HG02884 (cell line): ENCODE measurements around the gene GRIA1.

Experiments
- ATAC-seq: cut with Tn5 transposase; IDR thresholded peaks from one replicate; pipeline ENCODE4 v1.9.1; 2021; ENCODE audit warnings: mild to moderate bottlenecking, moderate library complexity; ENCODE audit not compliant: unreplicated experiment

The GRIA1 gene

DNA sequence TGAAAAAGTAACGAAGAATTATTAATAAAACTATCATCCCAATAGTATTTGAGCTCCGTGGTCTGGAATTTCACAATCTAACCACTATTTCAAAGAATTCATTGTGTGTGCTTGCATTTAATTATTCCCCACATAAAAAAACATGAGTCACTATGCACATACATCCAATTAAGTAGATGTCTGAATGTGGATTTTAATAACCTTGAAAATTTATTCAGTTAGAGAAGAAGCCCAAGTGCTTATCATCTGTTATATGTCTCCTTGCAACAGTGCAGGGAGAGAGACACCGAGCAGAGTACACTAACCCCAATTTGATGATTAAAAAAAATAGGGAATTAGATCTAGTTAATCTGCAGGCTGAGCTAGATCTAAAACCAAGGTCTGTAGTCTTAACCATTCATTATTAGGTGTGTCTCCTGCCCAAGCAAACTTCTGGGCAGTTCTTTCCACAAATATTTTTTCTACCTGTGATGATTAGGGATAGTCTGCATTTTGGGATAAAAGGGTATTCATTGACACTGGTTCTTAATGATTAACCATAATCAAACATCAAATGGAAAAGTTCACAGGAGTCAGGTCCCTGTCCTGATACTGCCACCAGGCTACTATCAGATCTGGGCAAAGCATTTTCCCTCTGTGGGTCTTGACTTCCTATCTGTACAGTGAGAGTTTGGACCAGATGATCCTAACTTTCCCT lies 164.2 kb downstream of the GRIA1 start:
- no peak for ATAC-seq

DNA sequence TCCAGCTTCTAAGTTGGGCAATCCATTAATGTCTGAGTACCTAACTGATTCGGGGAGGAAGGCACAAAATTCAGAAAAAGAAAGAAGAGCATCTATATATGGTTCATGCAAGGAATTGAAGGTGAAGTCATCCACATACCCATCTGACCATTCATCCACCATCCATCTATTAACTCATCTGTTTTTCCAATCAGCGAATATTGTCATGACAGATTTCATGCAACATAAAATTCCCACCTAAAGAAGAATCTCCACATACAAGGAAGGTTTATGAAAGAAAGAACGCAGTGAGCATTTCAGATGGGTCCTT lies 164.7 kb downstream of the GRIA1 start:
- ATAC-seq = no peak

GRCh38 chr5:153658149-153658548 lies 167.7 kb downstream of the GRIA1 start:
- ATAC-seq = no peak

GRCh38 chr5:153658606-153659005 lies 168.1 kb downstream of the GRIA1 start:
- no peak for ATAC-seq

- no peak for ATAC-seq
Measured at GRCh38 chr5:153659039-153659736, 168.7 kb downstream of the GRIA1 start.

- ATAC-seq = no peak
Measured at GRCh38 chr5:153660919-153661318, 170.4 kb downstream of the GRIA1 start.

- ATAC-seq = no peak
Measured at GRCh38 chr5:153661897-153662296, 171.4 kb downstream of the GRIA1 start.

DNA sequence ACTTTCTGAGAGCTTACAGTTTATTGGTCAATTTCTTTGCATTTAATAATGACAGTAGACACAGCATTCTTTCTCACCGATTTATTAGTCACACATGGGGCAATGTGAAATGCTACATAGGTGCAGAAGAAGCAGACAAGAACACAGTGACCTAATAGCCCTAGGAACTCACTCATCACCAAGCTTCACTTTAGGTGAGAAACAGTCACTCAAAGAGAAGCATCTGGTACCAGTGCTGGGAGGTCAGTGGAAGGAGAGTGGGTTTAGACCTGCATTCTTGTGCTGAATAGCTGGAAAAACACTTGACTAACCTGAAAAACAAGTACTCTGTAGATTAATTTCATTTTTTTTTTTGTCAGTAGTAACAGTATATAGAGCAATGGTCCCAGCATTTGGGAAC lies 179.6 kb downstream of the GRIA1 start:
- no peak for ATAC-seq

DNA sequence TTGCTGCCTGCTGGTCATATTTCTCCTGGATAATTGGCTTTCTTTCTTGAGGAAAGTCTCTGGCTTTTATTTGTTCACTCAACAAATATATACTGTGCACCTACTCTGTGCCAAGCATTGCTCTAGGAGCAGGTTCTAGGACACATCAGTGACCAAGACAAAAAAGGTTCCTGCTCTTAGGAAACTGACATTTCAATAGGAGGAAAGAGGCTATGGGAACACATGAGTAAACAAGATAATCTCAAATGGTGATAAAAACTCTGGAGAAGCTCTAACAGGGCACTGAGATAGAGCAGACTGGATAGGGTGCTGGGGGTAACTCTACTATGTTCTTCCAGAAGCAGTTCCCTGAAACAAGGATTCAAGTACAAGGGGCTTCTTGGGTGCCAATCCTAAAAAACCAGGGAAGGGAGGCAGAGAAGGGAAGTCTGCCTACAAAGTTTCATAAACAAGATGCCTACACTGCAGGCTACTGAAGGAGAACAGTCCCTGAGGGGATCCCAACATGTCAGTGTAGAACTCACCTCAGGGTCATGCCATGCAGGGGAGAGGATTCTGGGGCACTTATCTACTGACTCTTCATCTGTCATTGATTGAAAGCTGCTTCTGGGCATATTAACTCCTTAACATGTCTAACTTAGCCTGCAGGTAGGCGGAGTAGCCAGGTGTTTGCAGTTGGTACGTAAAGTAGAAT lies 181.3 kb downstream of the GRIA1 start:
- ATAC-seq = no peak

GRCh38 chr5:153672347-153673090 lies 182.0 kb downstream of the GRIA1 start:
- ATAC-seq = no peak

GRCh38 chr5:153674356-153674755 lies 183.9 kb downstream of the GRIA1 start:
- ATAC-seq = no peak

DNA sequence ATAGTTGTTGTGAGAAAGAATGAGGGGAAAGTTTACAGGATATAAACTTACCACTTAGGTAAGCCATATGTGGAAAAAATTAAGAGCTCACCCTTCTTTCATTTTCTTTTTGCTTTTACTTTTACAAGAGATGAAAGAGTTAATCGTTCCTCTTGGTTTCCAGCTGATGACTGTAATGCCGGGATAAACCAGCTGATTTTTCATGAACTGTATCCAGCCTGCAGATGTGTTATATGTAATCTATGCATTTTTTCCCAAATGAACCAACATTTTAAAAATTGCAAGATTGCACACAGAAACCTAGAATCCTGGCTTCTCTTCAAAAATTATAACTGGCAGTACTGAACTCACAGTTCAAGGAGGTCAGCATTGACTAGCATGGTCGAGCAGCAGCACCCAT lies 185.9 kb downstream of the GRIA1 start:
- no peak for ATAC-seq

GRCh38 chr5:153676821-153677220 lies 186.4 kb downstream of the GRIA1 start:
- no peak for ATAC-seq

DNA sequence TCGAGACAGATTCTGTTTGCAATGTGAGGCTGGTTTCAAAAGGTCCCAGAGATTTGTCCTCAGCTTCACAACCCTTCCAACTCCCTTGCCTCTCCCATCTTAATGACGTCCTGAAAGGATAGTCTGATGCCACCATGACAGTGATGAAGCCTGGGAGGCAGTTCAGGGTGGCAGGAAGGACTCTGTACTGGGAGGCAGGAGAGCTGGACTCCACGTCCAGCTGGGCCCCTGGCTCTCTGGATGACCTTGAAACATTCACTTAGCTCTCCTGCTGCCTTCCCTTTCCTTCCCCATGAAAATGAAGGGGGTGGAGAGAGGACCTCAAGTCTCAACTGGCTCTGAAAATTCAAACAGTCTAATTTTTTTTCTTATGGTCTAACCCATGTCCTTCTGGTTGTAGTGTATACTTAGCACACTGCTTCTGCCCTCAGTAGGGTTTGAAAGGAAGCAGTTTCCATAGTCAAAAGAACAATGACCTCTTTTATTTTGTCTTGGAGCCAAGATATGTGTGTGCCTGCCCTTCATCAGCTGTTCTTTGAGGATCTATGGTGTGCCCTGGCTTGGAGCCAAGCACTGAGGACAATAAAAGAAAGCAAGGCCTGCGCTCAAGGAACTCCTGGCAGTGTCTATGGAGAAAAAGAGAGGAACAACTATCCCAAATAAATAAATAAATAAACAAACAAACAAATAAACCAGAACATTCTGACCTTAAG lies 188.3 kb downstream of the GRIA1 start:
- ATAC-seq = no peak

GRCh38 chr5:153690236-153690635 lies 199.8 kb downstream of the GRIA1 start:
- no peak for ATAC-seq

DNA sequence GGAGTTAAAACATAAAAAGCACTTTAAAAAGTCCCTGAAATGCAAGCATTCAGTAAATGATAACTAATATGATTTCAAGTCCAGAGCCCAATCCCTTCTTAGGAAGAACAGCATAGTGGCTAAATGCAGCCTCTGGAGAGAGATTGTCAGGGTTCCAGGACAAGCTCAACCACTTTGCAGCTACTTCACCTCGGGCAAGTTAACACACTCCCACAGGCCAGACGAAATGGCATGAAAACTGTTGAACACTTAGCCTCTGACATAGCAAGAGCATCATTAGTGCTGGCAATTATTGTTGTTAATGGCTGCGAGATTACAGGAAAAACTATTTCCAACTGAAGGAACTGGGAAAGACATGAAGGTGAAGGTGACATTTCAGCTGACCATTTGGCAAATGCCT lies 205.8 kb downstream of the GRIA1 start:
- no peak for ATAC-seq

GRCh38 chr5:153699035-153699434 lies 208.6 kb downstream of the GRIA1 start:
- ATAC-seq = no peak

DNA sequence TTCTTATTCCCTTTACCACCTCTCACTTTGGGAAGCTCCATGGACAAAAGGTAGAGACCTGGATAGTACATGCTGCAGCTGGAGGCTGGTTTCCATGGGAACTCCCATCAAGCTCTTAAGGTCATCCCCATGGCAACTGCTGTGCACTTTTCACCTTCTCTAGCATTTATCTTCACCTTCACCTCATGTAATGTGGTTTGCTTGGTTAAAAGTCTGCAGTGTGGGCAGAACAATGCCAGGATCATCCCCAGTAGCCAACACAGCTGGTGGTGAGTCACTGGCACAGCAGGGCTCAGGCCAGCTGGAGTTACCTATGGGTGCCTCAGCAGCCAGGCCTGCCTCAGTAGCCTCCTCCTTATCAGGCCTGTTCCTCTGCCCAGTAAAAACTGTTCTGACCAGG lies 210.5 kb downstream of the GRIA1 start:
- ATAC-seq = no peak

- ATAC-seq = no peak
Measured at GRCh38 chr5:153702265-153702664, 211.8 kb downstream of the GRIA1 start.

GRCh38 chr5:153704110-153704509 lies 213.6 kb downstream of the GRIA1 start:
- ATAC-seq = no peak

DNA sequence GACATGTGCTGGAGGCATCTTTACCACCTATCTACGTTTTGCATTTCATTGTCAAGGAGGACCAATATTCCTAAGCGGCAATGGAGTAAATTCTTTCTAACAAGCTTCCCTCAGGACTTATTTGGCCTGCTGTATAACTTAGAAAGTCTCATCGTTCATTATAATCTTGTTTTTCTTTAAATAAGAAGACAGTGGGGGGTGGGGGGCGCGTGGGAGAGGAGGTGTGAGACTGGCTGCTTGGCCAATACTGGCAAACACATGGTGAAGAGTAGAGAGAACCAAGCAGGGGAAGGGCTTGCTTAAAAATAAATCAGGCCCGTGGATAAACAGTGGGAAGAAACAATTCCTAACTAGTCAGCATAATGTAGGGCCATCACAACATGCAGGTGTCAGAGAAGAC lies 217.2 kb downstream of the GRIA1 start:
- no peak for ATAC-seq
